Fibroblast of gingiva (primary cell): Measurements from ENCODE around the gene PLEKHF1.
A peak's percentile ranks its signal among the peaks of the same experiment; 100 is the strongest.

Experiments
- DNase-seq: peaks from one replicate; pipeline ENCODE4 v3.0.0-alpha.2; 2011; ENCODE audit warnings: low read depth

PLEKHF1 gene

GRCh38 chr19:29634423-29635130, 30.7 kb upstream of the PLEKHF1 start:
- no peak for DNase-seq

GRCh38 chr19:29635963-29636362, 29.3 kb upstream of the PLEKHF1 start:
- DNase-seq, result no peak

GRCh38 chr19:29636553-29637360, 28.5 kb upstream of the PLEKHF1 start:
- no peak for DNase-seq

- no peak for DNase-seq
These were observed 26.2 kb upstream of the PLEKHF1 start for GRCh38 chr19:29639086-29639485.

GRCh38 chr19:29640231-29640630, 25.0 kb upstream of the PLEKHF1 start:
- DNase-seq, result no peak

- DNase-seq, result no peak
These were observed 23.7 kb upstream of the PLEKHF1 start for GRCh38 chr19:29641597-29641996.

- peak; percentile 68 for DNase-seq
These were observed 21.8 kb upstream of the PLEKHF1 start for GRCh38 chr19:29643361-29643935.

GRCh38 chr19:29644210-29644609, 21.1 kb upstream of the PLEKHF1 start:
- no peak for DNase-seq

GRCh38 chr19:29645491-29645867, 19.8 kb upstream of the PLEKHF1 start:
- no peak for DNase-seq

- DNase-seq, result peak; percentile 65
These were observed 19.4 kb upstream of the PLEKHF1 start for GRCh38 chr19:29645911-29646310.

- DNase-seq, result no peak
These were observed 14.4 kb upstream of the PLEKHF1 start for GRCh38 chr19:29650772-29651387.

GRCh38 chr19:29651622-29652394, 13.5 kb upstream of the PLEKHF1 start:
- no peak for DNase-seq

GRCh38 chr19:29653398-29653797, 11.9 kb upstream of the PLEKHF1 start:
- DNase-seq, result no peak

- no peak for DNase-seq
These were observed 9.5 kb upstream of the PLEKHF1 start for GRCh38 chr19:29655648-29656335.

- no peak for DNase-seq
These were observed 6.9 kb upstream of the PLEKHF1 start for GRCh38 chr19:29658221-29658991.

GRCh38 chr19:29660835-29661234, 4.4 kb upstream of the PLEKHF1 start:
- no peak for DNase-seq

GRCh38 chr19:29662278-29662603, 3.0 kb upstream of the PLEKHF1 start:
- DNase-seq, result no peak

- DNase-seq, result peak; percentile 88
These were observed 2.5 kb upstream of the PLEKHF1 start for GRCh38 chr19:29662604-29663404.

- DNase-seq, result no peak
These were observed 1.2 kb upstream of the PLEKHF1 start for GRCh38 chr19:29663861-29664752.
